ENCODE measurements around the gene LRSAM1. TPM values are rescaled to one million over a fixed set of nuclear protein-coding genes. Genes with fewer than 3 reads are reported as not detected.

The LRSAM1 gene
- total and polyA plus RNA-seq, 9 of the 15 experiments (the other 6 are each of a cell fraction or from before 2014, with no cell fraction given): 0.07 to 16.2 (median 4.7) TPM

- TF ChIP-seq ZNF592 (IDR thresholded peaks at IDR 0.05) (0 out of 2 replicates have a peak, but pooled peaks have one; percentile 47), TBP (optimal IDR thresholded peaks at IDR 0.05; ENCODE audit: low read depth, low read length) (no peak), MBD2 (IDR thresholded peaks at IDR 0.05; ENCODE audit: borderline replicate concordance, low read depth) (no peak), ZSCAN29 (IDR thresholded peaks at IDR 0.05) (no peak), KAT2B (IDR thresholded peaks at IDR 0.05; ENCODE audit: low read depth, low read length) (no peak), JUND (IDR thresholded peaks at IDR 0.05; ENCODE audit: borderline replicate concordance, low read depth, low read length) (peak; percentile 37; the same call in 1 of the 2 replicates), JUND (tag; IDR thresholded peaks at IDR 0.05; ENCODE audit: borderline replicate concordance, low read depth, low read length) (peak; percentile 53; the same call in 1 of the 3 replicates), EP300 (IDR thresholded peaks at IDR 0.05; ENCODE audit: low read length) (peak; percentile 87), HDAC2 (IDR thresholded peaks at IDR 0.05) (peak; percentile 78), ZC3H4 (CRISPR knock-in tag; IDR thresholded peaks at IDR 0.05; ENCODE audit: borderline replicate concordance) (no peak), GTF2F1 (IDR thresholded peaks at IDR 0.05; ENCODE audit: low read depth, low read length) (no peak), MAZ (CRISPR knock-in tag; conservative IDR thresholded peaks at IDR 0.05 in 1 of 2, IDR thresholded peaks at IDR 0.05 in 1 of 2) (peak in 1 of 2 experiments; percentile 50; a peak in 1 of 4 replicates), BRD9 (IDR thresholded peaks at IDR 0.05; ENCODE audit: low read depth, partially characterized antibody) (no peak), HDGF (IDR thresholded peaks at IDR 0.05) (0 out of 2 replicates have a peak, but pooled peaks have one; percentile 41), ZFP36 (IDR thresholded peaks at IDR 0.05; ENCODE audit: low read depth, low read length, partially characterized antibody) (peak; percentile 86), NCOR1 (IDR thresholded peaks at IDR 0.05) (peak; percentile 68), KAT7 (CRISPR knock-in tag; IDR thresholded peaks at IDR 0.05; ENCODE audit: borderline replicate concordance) (no peak), KAT8 (IDR thresholded peaks at IDR 0.05; ENCODE audit: low read depth) (no peak), EGR1 (conservative IDR thresholded peaks at IDR 0.05) (no peak), SRSF7 (optimal IDR thresholded peaks at IDR 0.05; ENCODE audit: low read depth, low read length) (no peak), RBM39 (optimal IDR thresholded peaks at IDR 0.05; ENCODE audit: low read depth, low read length) (no peak)
- TF ChIP-seq, protein P1, sequence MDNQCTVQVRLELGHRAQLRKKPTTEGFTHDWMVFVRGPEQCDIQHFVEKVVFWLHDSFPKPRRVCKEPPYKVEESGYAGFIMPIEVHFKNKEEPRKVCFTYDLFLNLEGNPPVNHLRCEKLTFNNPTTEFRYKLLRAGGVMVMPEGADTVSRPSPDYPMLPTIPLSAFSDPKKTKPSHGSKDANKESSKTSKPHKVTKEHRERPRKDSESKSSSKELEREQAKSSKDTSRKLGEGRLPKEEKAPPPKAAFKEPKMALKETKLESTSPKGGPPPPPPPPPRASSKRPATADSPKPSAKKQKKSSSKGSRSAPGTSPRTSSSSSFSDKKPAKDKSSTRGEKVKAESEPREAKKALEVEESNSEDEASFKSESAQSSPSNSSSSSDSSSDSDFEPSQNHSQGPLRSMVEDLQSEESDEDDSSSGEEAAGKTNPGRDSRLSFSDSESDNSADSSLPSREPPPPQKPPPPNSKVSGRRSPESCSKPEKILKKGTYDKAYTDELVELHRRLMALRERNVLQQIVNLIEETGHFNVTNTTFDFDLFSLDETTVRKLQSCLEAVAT (IDR thresholded peaks at IDR 0.05): peak in 1 of 2 experiments; percentile 46; a peak in 1 of 4 replicates
- TF ChIP-seq, protein P2, sequence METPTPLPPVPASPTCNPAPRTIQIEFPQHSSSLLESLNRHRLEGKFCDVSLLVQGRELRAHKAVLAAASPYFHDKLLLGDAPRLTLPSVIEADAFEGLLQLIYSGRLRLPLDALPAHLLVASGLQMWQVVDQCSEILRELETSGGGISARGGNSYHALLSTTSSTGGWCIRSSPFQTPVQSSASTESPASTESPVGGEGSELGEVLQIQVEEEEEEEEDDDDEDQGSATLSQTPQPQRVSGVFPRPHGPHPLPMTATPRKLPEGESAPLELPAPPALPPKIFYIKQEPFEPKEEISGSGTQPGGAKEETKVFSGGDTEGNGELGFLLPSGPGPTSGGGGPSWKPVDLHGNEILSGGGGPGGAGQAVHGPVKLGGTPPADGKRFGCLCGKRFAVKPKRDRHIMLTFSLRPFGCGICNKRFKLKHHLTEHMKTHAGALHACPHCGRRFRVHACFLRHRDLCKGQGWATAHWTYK (CRISPR knock-in tag; IDR thresholded peaks at IDR 0.05): peak; percentile 71
Measured at GRCh38 chr9:127509261-127509954, 58.1 kb downstream of the LRSAM1 start (continued).

Measured in K562 (cell line).